Stimulated activated CD4-positive, alpha-beta T cell treated with anti-CD3 and anti-CD28 coated beads, Interleukin-12 subunit alpha, Interleukin-12 subunit beta, amount 100 ng/mL, for 48 hours (primary cell): ENCODE results near the gene ENTPD3.

ENCODE experiments used
- DNase-seq, 3 donors: peaks; one replicate each; pipeline ENCODE4 v3.0.0-alpha.2; 2020; ENCODE audit warnings: low read depth in 2 of 3, low spot score in 1 of 3

The ENTPD3 gene, protein sequence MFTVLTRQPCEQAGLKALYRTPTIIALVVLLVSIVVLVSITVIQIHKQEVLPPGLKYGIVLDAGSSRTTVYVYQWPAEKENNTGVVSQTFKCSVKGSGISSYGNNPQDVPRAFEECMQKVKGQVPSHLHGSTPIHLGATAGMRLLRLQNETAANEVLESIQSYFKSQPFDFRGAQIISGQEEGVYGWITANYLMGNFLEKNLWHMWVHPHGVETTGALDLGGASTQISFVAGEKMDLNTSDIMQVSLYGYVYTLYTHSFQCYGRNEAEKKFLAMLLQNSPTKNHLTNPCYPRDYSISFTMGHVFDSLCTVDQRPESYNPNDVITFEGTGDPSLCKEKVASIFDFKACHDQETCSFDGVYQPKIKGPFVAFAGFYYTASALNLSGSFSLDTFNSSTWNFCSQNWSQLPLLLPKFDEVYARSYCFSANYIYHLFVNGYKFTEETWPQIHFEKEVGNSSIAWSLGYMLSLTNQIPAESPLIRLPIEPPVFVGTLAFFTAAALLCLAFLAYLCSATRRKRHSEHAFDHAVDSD

DNA sequence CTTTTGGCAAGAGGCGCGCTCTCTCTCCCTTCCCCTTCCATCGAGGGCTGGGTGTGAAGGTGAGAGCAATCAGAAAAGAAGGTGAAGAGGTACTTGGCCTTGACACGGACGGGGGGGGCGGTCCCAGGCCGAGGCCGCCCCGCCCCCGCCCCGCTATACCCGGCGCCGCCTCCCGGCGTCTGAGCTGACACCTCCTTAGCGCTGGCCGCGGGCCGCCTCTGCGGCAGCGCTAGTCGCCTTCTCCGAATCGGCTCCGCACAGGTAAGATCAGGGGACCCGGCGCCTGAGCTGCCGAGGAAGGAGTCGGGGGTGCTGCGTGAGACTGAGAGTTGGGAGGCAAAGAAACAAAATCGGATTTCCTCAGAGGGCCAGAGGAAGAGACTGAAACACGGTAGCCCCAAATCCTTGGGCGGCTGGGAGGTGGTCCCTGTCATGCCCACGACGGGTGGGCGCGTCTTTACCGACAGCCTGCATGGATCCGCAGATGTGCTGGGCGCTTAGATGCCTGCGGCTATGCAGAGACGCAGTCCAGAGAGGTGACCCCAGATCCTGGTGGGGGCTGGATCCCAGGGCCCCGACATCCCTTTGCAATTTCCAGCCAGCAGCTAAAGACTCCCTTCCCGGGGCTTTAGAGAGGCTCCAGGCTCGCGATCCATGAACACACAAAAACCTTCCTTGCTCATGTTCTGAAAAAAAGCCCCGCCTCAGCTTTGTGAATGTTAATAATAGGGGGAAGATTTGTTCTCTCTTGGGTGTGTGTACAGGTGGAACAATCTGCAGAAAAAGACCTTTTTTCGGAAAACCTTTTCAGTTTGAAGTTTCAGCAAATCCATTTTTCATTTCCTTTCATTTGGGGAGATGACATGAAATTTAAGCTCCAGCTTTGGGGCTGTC is at the start of gene ENTPD3:
Gene ENTPD3 (plus strand): TSS at position 184 of the 894 bp plus-strand sequence. CDS start 874 bp downstream, outside the sequence.
- peak in 2 of 3 donors; percentile 12 for DNase-seq

DNA sequence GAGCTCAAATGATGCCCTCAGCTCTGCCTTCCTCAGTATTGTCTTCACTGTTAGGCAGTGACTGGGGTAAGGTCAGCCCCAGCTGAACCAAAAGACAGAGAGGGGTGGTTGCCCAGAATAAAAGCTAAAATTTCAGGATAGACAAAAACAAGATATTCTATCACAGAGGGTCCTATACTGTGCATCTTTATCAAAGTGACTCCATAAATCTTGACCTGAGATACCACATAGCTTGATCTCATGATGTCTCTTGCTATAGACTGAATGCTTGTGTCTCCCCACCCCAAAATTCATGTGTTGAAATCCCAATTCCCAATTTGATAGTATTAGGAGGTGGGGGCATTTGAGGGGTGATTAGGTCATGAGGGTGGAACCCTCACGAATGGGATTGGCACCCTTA is 47.1 kb upstream of the ENTPD3 start:
- no peak for DNase-seq

- no peak for DNase-seq
These were observed 46.3 kb upstream of the ENTPD3 start for GRCh38 chr3:40340541-40341170.

DNA sequence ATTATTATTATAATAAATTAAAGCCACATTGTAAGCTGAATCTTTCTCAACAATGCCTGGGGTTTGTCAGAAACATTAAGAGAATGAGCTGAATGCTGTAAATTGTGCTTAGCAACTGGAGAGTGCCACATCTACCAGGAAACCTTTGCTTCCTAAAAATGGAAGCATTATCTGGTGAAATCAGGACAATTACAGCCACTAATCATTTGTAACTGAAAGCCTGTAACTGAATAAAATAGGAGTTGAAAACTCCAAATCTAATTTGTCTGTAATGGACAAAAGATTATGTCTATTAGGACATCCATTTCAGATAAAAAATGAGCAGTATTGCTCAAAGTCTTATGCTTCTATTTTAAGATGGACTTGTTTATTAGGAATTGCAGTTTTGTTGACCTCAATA is 45.3 kb upstream of the ENTPD3 start:
- DNase-seq: no peak

DNA sequence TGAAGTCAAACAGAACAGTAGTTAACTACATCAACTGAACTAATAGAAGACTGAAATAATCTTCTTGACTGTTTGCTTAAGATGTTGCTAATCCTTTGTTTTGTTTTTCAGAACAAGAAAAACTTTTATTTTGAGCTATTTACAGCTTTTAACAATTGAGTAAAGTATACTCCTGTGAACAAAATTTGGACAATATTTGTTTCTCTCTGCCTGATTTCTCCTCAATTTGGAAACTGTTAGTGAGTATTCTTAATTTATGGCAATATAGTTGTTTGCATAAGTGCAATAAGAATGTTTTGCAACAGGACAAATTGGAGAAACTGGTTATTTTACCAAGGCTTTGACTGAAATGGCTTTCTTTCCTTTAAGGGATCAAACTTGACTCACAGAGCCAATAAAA is 36.5 kb upstream of the ENTPD3 start:
- no peak for DNase-seq

DNA sequence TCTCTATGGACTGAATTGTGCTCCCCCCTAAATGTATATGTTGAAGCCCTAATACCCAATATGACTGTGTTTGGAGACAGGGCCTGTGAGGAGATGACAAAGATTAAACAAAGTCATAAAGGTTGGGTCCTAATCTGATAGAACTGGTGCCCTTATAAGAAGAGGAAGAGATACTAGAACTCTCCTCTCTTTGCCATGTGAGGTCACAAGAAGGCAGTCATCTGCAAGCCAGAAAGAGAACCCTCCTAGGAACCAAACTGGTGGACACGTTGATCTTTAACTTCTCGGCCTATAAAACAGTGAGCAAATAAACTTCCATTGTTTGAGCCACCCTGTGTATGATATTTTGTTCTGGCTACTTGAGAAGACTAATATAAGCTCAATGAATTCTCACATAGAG is 31.6 kb upstream of the ENTPD3 start:
- no peak for DNase-seq

DNA sequence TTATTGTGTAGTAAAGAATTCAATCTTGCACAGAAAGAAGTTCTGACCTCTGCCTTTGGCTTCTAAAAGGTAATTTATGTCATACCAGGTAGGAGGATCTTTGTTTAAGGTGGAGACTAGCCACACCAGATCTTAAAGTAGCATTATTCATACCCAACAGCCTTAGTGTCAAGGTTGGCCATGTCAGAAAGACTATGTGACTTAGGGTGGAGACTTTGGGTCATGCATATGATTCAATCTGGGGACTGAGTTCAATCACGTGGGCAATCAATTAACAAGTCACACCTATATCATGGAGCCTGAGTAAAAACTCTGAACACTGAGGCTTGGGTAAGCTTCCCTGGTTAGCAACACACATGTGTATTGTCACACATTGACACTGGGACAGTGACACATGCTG is 28.5 kb upstream of the ENTPD3 start:
- DNase-seq: no peak

DNA sequence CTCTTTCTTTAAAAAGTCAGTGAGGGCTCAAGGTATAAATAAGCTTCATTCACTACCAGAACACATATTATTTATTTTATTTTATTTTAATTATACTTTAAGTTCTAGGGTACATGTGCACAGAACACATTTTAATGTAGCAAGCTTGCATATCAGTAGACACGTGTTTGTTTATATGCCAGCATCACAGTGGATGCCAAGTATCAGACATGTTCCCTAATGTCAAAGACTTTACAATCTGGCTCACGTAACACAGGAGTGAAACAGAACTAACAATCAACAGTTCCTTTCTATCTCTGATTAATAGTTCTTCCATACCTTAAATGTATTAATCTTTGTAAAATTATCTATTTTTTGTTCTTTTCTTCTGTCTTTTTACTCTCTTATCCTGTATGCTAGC is 23.3 kb upstream of the ENTPD3 start:
- DNase-seq: no peak

DNA sequence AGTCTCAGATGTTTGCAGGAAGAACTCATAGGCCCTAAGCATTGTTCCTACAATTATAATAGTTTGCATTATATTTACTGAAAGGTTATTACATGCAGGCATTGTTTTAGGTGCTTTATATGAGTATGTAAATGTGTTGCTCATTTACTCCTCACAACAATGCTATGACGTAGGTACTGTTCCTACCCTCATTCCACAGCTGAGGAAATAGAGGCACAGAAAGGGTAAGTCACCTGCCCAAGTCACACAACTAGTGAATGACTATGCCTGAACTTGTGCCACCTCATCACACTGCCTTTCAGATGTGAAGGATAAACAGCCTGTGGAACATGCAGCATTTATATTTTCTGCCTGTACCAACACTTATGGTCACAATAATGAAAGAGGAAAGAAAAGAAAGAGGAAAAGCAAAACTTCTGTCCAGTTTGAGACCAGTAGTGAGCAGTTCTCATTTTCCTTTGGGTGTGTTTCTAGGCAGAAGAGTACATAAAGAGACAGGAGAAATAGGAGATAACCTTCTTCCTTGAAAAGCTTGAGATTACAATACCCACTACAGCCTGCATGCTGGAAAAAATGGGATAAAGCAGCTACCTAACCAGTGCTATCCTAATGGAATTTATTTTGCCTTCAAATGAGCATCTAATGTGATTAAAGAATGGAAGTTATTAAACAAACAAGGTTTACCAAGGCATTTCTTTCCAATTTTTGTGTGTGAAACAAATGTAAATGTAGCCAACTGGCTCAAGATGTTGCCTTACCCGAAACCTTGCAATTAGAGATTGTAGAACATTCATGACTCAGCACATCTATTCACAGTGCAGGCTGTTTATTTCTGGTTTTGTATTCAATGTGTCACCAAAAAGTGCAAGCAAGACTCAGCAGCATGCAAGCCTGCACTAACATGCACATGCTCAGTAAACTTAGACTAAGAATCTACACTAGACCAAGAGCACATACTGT is 20.5 kb upstream of the ENTPD3 start:
- no peak for DNase-seq

- no peak for DNase-seq
These were observed 17.3 kb upstream of the ENTPD3 start for GRCh38 chr3:40369716-40370115.

GRCh38 chr3:40377822-40378221 is 9.2 kb upstream of the ENTPD3 start:
- no peak for DNase-seq

DNA sequence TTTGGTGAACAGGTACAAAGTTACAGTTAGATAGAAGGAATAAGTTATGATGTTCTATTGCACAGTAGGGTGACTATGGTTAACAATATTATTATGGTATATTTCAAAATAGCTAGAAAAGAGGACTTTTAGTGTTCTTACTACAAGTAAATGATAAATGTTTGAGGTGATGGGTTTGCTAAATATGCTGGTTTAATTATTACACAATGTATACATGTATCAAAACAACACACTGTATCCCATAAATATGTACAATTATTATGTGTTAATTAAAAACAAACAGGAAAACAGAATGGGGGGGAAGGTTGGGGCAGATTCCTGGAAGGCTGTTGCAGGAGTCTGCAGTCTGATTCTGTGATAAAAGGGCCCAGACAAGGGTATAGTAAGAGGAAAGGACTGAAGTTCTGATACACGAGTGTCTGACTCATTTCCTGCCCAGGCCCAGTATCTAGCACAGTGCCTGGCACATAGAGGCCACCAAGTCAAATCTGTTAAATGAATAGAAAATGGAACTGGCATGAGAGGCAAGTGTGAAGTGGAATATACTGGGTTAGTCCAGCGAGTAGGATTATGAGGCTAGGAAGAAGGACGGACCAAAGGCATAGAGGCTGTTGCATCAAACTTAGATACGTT is 7.2 kb upstream of the ENTPD3 start:
- DNase-seq: no peak

DNA sequence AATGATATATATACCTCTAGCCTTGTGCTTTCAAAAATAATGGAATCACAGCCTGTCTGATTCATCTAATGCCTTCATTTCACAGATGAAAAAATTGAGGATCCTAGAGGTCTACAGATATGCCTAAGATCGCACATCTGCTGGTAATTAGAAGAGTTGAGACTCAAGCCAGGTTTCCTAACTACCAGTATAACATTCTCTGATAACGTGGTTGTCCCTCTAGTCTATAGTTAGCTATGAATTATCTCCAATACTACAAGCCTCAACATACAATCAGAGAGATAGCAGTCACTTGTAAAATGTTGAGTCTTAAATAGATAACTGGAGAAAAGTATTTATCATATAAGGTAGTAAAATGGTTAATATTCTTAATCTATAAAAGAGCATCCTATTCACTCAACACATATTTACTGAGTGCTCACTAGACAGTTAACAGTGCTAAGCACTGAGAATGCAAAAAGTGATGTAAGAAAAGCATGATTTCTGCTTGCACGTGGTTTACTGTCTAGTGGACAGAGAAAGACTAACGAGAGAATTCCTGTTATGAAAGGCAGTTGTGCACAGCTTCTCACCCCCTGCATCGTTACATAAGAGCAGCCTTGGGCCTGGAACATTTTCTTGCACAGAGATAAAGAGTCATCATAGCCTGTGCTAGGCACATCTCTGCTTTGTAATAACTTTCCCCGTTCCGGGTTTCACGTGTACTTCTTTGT is 4.9 kb upstream of the ENTPD3 start:
- DNase-seq: no peak

- no peak for DNase-seq
These were observed 4.4 kb upstream of the ENTPD3 start for GRCh38 chr3:40382617-40382979.

DNA sequence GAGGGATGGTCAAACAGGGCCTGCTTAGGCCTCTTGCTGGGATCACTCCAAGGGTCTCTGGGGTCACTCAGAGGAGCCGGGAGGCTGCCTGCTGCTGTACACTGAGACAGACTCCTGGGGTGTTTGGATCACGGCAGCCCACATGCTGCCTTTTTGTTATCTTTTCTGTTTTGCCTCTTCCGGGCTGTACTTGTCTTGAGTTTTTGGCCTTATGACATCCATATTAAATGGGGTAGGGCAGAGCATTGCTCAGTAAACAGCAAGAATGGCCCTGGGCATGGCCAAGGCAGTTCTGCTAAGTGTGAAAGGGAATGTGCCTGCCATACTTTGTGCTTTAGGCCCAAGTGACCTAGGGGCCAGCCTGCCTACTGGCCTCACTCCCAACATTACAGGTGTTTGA is 771 bp upstream of the ENTPD3 start:
- DNase-seq: no peak

- no peak for DNase-seq
These were observed 891 bp downstream of the ENTPD3 start for GRCh38 chr3:40387895-40388254.

DNA sequence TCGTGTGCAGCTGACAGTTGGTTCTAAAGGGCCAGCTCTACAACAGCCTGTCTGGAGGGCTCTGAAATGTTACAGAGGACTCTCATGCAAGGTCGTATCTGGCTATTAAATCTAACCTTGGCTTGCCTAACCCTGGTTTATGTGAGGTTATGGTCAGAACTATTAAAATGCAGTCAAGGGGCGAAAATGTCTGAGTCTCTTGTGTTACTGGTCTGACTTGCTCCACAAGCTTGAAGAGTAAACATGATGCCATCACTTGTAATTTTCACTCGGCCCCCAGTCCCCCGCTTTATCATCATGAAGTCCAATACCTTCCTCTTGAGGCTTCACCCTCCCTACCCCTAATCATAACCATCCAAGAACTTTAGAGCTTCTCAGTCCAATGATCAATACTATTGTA is 9.4 kb downstream of the ENTPD3 start:
- no peak for DNase-seq

GRCh38 chr3:40397129-40397528 is 10.1 kb downstream of the ENTPD3 start:
- DNase-seq: no peak

GRCh38 chr3:40397912-40398311 is 10.9 kb downstream of the ENTPD3 start:
- DNase-seq: no peak
